GM12878 (cell line): ENCODE results near the gene DUSP22.
A peak's percentile ranks its signal among the peaks of the same experiment; 100 is the strongest.

ENCODE experiments used
- CEBPB ChIP-seq, 2 experiments: fragments of 150-350 bp in 1 of 2; IDR thresholded peaks; 2 replicates each; pipeline ENCODE4 v1.6.1; 2012 to 2014; ENCODE audit warnings: low read depth in 2 of 2, low read length in 2 of 2, borderline replicate concordance in 1 of 2, inconsistent platforms in 1 of 2
- CHD1 ChIP-seq: IDR thresholded peaks from 2 replicates; pipeline ENCODE4 v1.6.1; 2012; ENCODE audit warnings: low read depth, low read length, improper control_type of control experiment
- CTCF ChIP-seq, 3 experiments: IDR thresholded peaks in 2 of 3; conservative IDR thresholded peaks in 1 of 3; 2 replicates each; pipeline ENCODE4 v1.5.1; 2011; ENCODE audit warnings: low read depth in 3 of 3, low read length in 3 of 3, mild to moderate bottlenecking in 3 of 3, control low read depth in 2 of 3, moderate library complexity in 2 of 3, inconsistent platforms in 1 of 3, mixed read lengths in 1 of 3; ENCODE audit not compliant: control insufficient read depth in 2 of 3, insufficient read depth in 1 of 3; ENCODE audit errors: extremely low read depth in 1 of 3
- JUNB ChIP-seq: IDR thresholded peaks from 2 replicates; pipeline ENCODE4 v1.6.1; 2016; ENCODE audit warnings: antibody characterized with exemption, mild to moderate bottlenecking
- MTA3 ChIP-seq: IDR thresholded peaks from 2 replicates; pipeline ENCODE4 v1.6.1; 2012; ENCODE audit warnings: low read length, inconsistent platforms, borderline replicate concordance
- NFIC ChIP-seq: IDR thresholded peaks from 2 replicates; pipeline ENCODE4 v1.6.1; 2012; ENCODE audit warnings: low read depth, mild to moderate bottlenecking, inconsistent platforms, low read length, moderate library complexity
- POLR2A ChIP-seq: IDR thresholded peaks from 2 replicates; pipeline ENCODE4 v1.6.1; 2011; ENCODE audit warnings: low read depth, mild to moderate bottlenecking, low read length
- POLR2AphosphoS2 ChIP-seq: IDR thresholded peaks from 2 replicates; pipeline ENCODE4 v1.6.1; 2011; ENCODE audit warnings: low read depth, mild to moderate bottlenecking, low read length, improper control_type of control experiment, moderate library complexity
- POLR2AphosphoS5 ChIP-seq: IDR thresholded peaks from 2 replicates; pipeline ENCODE4 v1.6.1; 2011; ENCODE audit warnings: mild to moderate bottlenecking, low read length, inconsistent platforms
- RFX5 ChIP-seq: IDR thresholded peaks from 2 replicates; pipeline ENCODE4 v1.6.1; 2011; ENCODE audit warnings: low read depth, low read length, improper control_type of control experiment
- SREBF1 ChIP-seq: IDR thresholded peaks from 2 replicates; pipeline ENCODE4 v1.6.1; 2012; ENCODE audit warnings: mild to moderate bottlenecking, low read length
- TF ChIP-seq, protein P1 (sequence below): IDR thresholded peaks from 2 replicates; pipeline ENCODE4 v1.6.1; 2012; ENCODE audit warnings: low read depth, low read length, improper control_type of control experiment

DNA sequence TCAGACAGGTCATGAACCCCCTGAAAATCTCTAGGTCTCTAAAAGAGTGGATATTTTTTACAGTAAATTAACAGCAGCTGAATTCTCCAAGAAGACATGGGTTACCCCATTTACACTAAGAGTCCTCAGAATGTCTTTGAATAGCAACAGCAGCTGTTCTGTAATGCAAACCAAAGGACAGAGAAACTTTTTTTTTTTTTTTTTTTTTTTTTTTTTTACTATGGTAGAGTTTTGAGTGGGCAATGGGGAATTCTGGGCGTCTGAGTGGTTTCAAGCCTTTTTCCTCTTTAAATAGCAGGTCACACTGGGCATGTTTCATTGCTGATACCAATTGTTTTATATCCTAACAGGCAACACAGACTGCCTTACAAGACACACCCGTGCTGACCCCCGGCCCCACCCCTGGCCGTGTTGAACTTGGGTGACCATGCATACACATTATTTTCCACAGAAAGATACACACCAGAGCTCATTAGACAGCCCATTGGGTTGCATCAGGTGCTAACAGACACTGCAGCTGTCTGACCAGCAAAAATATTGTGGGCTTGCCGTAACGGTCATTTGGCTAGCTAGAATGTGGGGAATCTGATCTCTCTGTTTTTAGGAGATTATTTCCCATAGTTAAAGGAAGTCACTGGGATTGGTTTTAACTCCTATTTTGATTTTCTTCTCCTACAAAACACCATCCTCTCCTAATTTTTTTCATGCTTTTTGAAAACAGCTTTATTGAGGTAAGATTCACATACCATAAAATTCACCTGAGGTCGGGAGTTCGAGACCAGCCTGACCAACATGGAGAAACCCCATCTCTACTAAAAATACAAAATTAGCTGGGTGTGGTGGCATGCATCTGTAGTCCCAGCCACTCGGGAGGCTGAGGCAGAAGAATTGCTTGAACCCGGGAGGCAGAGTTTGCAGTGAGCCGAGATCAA lies 72.6 kb downstream of the DUSP22 start:
- TF ChIP-seq NFIC (no peak), CTCF (IDR thresholded peaks at IDR 0.05 in 2 of 3, conservative IDR thresholded peaks at IDR 0.05 in 1 of 3; ENCODE audit: control insufficient read depth in 2 of 3, extremely low read depth in 1 of 3, insufficient read depth in 1 of 3, low read depth in 3 of 3, low read length in 3 of 3) (no peak), POLR2A (no peak), POLR2AphosphoS2 (no peak), CHD1 (no peak), RFX5 (no peak), JUNB (peak; percentile 81), SREBF1 (no peak), POLR2AphosphoS5 (no peak), MTA3 (no peak), CEBPB (IDR thresholded peaks at IDR 0.05; ENCODE audit: borderline replicate concordance in 1 of 2, low read depth in 2 of 2, low read length in 2 of 2) (peak in 1 of 2 experiments; percentile 56; a peak in 1 of 4 replicates)
- TF ChIP-seq, protein P1, sequence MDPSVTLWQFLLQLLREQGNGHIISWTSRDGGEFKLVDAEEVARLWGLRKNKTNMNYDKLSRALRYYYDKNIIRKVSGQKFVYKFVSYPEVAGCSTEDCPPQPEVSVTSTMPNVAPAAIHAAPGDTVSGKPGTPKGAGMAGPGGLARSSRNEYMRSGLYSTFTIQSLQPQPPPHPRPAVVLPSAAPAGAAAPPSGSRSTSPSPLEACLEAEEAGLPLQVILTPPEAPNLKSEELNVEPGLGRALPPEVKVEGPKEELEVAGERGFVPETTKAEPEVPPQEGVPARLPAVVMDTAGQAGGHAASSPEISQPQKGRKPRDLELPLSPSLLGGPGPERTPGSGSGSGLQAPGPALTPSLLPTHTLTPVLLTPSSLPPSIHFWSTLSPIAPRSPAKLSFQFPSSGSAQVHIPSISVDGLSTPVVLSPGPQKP: no peak
